ENCODE measurements around the gene FAT3. TPM values are rescaled to one million over a fixed set of nuclear protein-coding genes. Genes with fewer than 3 reads are reported as not detected.

FAT3 gene
- total RNA-seq, 2 donors from 2014 or later: 9.6 to 14.4 TPM

DNA sequence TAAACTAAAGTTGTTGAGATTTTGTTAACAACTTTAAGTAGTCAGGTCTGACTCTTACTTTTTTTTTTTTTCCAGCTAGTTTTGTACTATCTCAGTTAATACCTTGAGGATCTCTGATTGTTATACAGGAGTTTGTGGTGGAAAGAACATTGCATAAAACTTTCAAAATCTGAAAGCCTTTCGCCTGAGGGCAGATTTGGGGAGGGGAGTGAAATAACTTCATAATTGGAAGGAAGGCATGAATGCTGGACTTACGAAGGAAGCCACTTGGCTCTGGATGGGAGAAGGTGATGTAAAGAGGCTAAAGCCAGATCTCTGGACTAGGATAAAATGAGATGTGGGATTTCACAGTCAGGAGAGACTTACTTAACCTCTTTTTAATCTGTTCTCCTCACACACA is 18.2 kb upstream of the FAT3 start:
- Histone ChIP-seq H3K4me1 (replicated peaks) (no peaks in the 10 kb centered on the region), H3K27me3 (replicated peaks; ENCODE audit: insufficient read depth) (no peaks in the 10 kb centered on the region), H3K27ac (no peak overlapping the region), H3K4me3 (no peak overlapping the region), H3K9me3 (no peaks in the 10 kb centered on the region), H3K36me3 (no peaks in the 10 kb centered on the region)
- WGBS: 89% methylated on average over 2 of the region's 2 CpGs
- intact Hi-C loops (cut with DNase I): no loop called here
- DNase-seq (ENCODE audit: low spot score): no peak
- TF ChIP-seq CTCF (IDR thresholded peaks at IDR 0.05) (no peak), POLR2A (IDR thresholded peaks at IDR 0.05) (no peak), POLR2AphosphoS5 (IDR thresholded peaks at IDR 0.05) (no peak)

DNA sequence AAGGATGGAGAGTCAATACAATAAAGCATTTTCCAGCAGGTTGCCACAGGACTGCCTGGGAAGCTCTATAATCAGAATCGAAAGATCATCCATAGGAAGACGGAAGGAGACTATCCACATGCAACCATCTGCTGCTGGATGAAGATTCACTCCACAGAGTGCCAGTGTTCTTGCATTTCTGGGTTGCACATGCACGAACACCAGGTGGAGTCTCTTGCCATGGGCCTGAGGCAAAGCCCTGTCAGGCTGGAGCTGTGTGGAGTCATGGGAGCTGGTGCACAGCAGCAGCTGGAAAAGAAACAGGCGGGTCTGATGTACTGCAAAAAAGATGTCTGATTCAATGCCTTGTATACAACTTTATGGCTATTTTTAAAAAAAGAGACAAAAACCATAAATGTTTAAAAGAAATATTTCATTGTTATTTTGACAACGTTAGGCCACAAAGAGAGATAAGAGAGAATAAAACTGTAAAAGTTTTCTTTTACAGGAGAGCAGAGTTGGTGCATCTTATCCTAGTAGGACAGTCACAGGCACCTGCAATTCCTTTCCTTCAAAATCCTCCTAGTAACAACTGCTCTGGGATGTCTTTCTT is 12.9 kb upstream of the FAT3 start:
- Histone ChIP-seq H3K27ac (no peak overlapping the region), H3K36me3 (no peaks in the 10 kb centered on the region), H3K4me3 (no peak overlapping the region), H3K27me3 (replicated peaks; ENCODE audit: insufficient read depth) (no peaks in the 10 kb centered on the region), H3K9me3 (no peaks in the 10 kb centered on the region), H3K4me1 (replicated peaks) (no peaks in the 10 kb centered on the region)
- 45% methylated on average over 5 of the region's 5 CpGs for WGBS
- intact Hi-C loops (cut with DNase I): loop anchor here (5.0 kb wide), 1 partner anchor 676 kb away; no protein-coding TSS in a partner anchor
- DNase-seq (ENCODE audit: low spot score): peak; percentile 19
- no peak for TF ChIP-seq POLR2A (IDR thresholded peaks at IDR 0.05)
- TF ChIP-seq POLR2AphosphoS5 (IDR thresholded peaks at IDR 0.05): no peak
- peak in 3 of 4 experiments; percentile 7 to 43 (median 29) for TF ChIP-seq CTCF (IDR thresholded peaks at IDR 0.05)

DNA sequence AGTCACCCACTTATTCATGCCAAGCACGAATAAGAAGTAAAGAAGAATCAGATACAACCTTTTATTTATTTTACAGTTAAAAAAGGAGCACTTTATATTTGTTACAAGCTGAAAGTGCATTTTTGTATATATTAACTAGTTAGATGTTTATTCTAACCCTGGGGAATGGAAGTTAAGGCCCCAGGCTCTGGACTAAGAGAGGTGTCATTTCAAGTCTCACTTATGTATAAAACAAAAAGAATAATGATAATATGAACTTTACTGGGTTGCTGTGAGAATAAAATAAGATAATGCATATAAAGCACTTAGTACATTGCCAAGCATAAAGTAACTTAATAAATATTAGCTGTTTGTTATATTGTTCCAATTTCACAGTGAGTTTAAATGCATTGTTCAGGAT is 12.1 kb upstream of the FAT3 start:
- Histone ChIP-seq H3K4me3 (no peak overlapping the region), H3K27ac (no peak overlapping the region), H3K9me3 (no peaks in the 10 kb centered on the region), H3K4me1 (replicated peaks) (no peaks in the 10 kb centered on the region), H3K36me3 (no peaks in the 10 kb centered on the region), H3K27me3 (replicated peaks; ENCODE audit: insufficient read depth) (no peaks in the 10 kb centered on the region)
- intact Hi-C loops (cut with DNase I): loop anchor here (5.0 kb wide), 1 partner anchor 675 kb away; no protein-coding TSS in a partner anchor
- DNase-seq (ENCODE audit: low spot score): no peak
- no peak for TF ChIP-seq CTCF (IDR thresholded peaks at IDR 0.05)
- no peak for TF ChIP-seq POLR2A (IDR thresholded peaks at IDR 0.05)
- no peak for TF ChIP-seq POLR2AphosphoS5 (IDR thresholded peaks at IDR 0.05)
- 64% methylated on average over 1 of the region's 1 CpG for WGBS

GRCh38 chr11:92216789-92217188 is 7.8 kb upstream of the FAT3 start:
- no peaks in the 10 kb centered on the region for H3K36me3 ChIP-seq
- no peaks in the 10 kb centered on the region for H3K27me3 ChIP-seq (replicated peaks; ENCODE audit: insufficient read depth)
- intact Hi-C loops (cut with DNase I): no loop called here
- TF ChIP-seq POLR2AphosphoS5 (IDR thresholded peaks at IDR 0.05): no peak
- no peak for TF ChIP-seq POLR2A (IDR thresholded peaks at IDR 0.05)
- 52% methylated on average over 3 of the region's 3 CpGs for WGBS
- no peak overlapping the region for H3K4me3 ChIP-seq
- no peak overlapping the region for H3K27ac ChIP-seq
- no peaks in the 10 kb centered on the region for H3K4me1 ChIP-seq (replicated peaks)
- no peak for DNase-seq (ENCODE audit: low spot score)
- H3K9me3 ChIP-seq: no peaks in the 10 kb centered on the region

GRCh38 chr11:92219476-92219875 is 5.1 kb upstream of the FAT3 start:
- no peak for TF ChIP-seq POLR2A (IDR thresholded peaks at IDR 0.05)
- TF ChIP-seq POLR2AphosphoS5 (IDR thresholded peaks at IDR 0.05): no peak
- TF ChIP-seq CTCF (IDR thresholded peaks at IDR 0.05): no peak
- Histone ChIP-seq H3K27ac (no peak overlapping the region), H3K36me3 (no peaks in the 10 kb centered on the region), H3K9me3 (no peaks in the 10 kb centered on the region), H3K27me3 (replicated peaks; ENCODE audit: insufficient read depth) (peaks cover 1% of the 10 kb centered on the region), H3K4me1 (replicated peaks) (no peaks in the 10 kb centered on the region), H3K4me3 (no peak overlapping the region)
- DNase-seq (ENCODE audit: low spot score): no peak
- intact Hi-C loops (cut with DNase I): no loop called here
- 77% methylated on average over 4 of the region's 4 CpGs for WGBS

All from prostate gland (tissue), 2 donors.